ENCODE results near the gene IRF5.
A peak's percentile ranks its signal among the peaks of the same experiment; 100 is the strongest.

IRF5 gene

GRCh38 chr7:128946936-128947830, 9.5 kb downstream of the IRF5 start (continued):
- TF ChIP-seq INSM2 (tag by site-specific recombination; IDR thresholded peaks at IDR 0.05) (no peak), GLIS2 (tag by site-specific recombination; IDR thresholded peaks at IDR 0.05) (peak; percentile 26; the same call in 1 of the 2 replicates), ZNF76 (tag by site-specific recombination; IDR thresholded peaks at IDR 0.05; ENCODE audit: borderline replicate concordance, low read depth) (no peak), KLF17 (tag by site-specific recombination; IDR thresholded peaks at IDR 0.05) (no peak), ZNF248 (tag by site-specific recombination; IDR thresholded peaks at IDR 0.05) (no peak), EGR2 (tag by site-specific recombination; IDR thresholded peaks at IDR 0.05; ENCODE audit: low read depth) (peak; percentile 86)

- CTCF ChIA-PET: interaction anchor here (0.5 to 0.6 kb wide), 3 partner anchors 18 to 225 kb away, joined by 3 read pairs; no protein-coding TSS in a partner anchor
- H3K4me1 ChIP-seq (ENCODE audit: control insufficient read depth, insufficient read depth, low read length): no peaks in the 10 kb centered on the region
- TF ChIP-seq ZNF600 (tag by site-specific recombination; IDR thresholded peaks at IDR 0.05) (peak; percentile 58), ZNF138 (tag by site-specific recombination; IDR thresholded peaks at IDR 0.05; ENCODE audit: borderline replicate concordance) (no peak)
- no peak overlapping the region for H3K4me3 ChIP-seq (ENCODE audit: low read depth, low read length)
- no peak overlapping the region for H3K27ac ChIP-seq (ENCODE audit: extremely low read depth, low read depth, low read length)
- POLR2A ChIA-PET: no interaction called here
- peaks cover 0 to 10% of the 10 kb centered on the region in 2 experiments; a peak in 2 of 3 replicates for H3K36me3 ChIP-seq (ENCODE audit: control insufficient read depth in 2 of 2, insufficient read depth in 1 of 2, low read length in 2 of 2)
- H3K9me3 ChIP-seq (ENCODE audit: control insufficient read depth, insufficient read depth, low read depth, low read length): no peaks in the 10 kb centered on the region
These were observed 10.1 kb downstream of the IRF5 start for GRCh38 chr7:128947854-128948253.

GRCh38 chr7:128948312-128948973, 10.7 kb downstream of the IRF5 start:
- ChIA-PET POLR2A (no interaction called here), CTCF (interaction anchor here (0.5 to 1.0 kb wide), 3 partner anchors 18 to 85 kb away, joined by 3 read pairs; no protein-coding TSS in a partner anchor)
- H3K27ac ChIP-seq (ENCODE audit: extremely low read depth, low read depth, low read length): no peak overlapping the region
- H3K9me3 ChIP-seq (ENCODE audit: control insufficient read depth, insufficient read depth, low read depth, low read length): no peaks in the 10 kb centered on the region
- H3K36me3 ChIP-seq (ENCODE audit: control insufficient read depth in 2 of 2, insufficient read depth in 1 of 2, low read length in 2 of 2): peaks cover 0 to 14% of the 10 kb centered on the region in 2 experiments; a peak in 1 of 3 replicates
- H3K4me3 ChIP-seq (ENCODE audit: low read depth, low read length): no peak overlapping the region
- no peak for TF ChIP-seq WT1 (tag by site-specific recombination; IDR thresholded peaks at IDR 0.05)
- no peak for TF ChIP-seq ZNF266 (tag by site-specific recombination; IDR thresholded peaks at IDR 0.05; ENCODE audit: low read depth)
- TF ChIP-seq ZNF394 (tag by site-specific recombination; IDR thresholded peaks at IDR 0.05; ENCODE audit: borderline replicate concordance): no peak
- no peak for TF ChIP-seq ZNF169 (tag by site-specific recombination; IDR thresholded peaks at IDR 0.05)
- no peak for TF ChIP-seq ZNF624 (tag by site-specific recombination; IDR thresholded peaks at IDR 0.05)
- TF ChIP-seq ZNF24 (tag by site-specific recombination; IDR thresholded peaks at IDR 0.05): no peak
- TF ChIP-seq ZNF350 (tag by site-specific recombination; IDR thresholded peaks at IDR 0.05): no peak
- no peak for TF ChIP-seq ZNF645 (tag by site-specific recombination; IDR thresholded peaks at IDR 0.05)
- TF ChIP-seq ZSCAN23 (tag by site-specific recombination; IDR thresholded peaks at IDR 0.05): no peak
- no peak for TF ChIP-seq ZNF132 (tag by site-specific recombination; IDR thresholded peaks at IDR 0.05; ENCODE audit: borderline replicate concordance)
- TF ChIP-seq SETDB1 (IDR thresholded peaks at IDR 0.05; ENCODE audit: insufficient read length, low read length): no peak
- no peak for TF ChIP-seq RBAK (tag by site-specific recombination; IDR thresholded peaks at IDR 0.05)
- H3K4me1 ChIP-seq (ENCODE audit: control insufficient read depth, insufficient read depth, low read length): no peaks in the 10 kb centered on the region

All from HEK293 (cell line).